Gastroesophageal sphincter (tissue), 4 donors: ENCODE data around the gene NSUN6. TPM values are rescaled to one million over a fixed set of nuclear protein-coding genes. Genes with fewer than 3 reads are reported as not detected.

Source experiments
- ATAC-seq: fragments of 150-250 bp; one replicate; pipeline ENCODE4 v1.9.1; 2016; ENCODE audit warnings: mild to moderate bottlenecking, moderate library complexity
- H3K27ac ChIP-seq, 4 donors: fragments of 200-600 bp; sonication (generic) in 3 of 4; 1 replicate in 3 of 4; 2 replicates in 1 of 4; pipeline ENCODE4 v1.5.1; 2016 to 2019
- H3K27me3 ChIP-seq: fragments of 200-600 bp; sonication (generic); one replicate; pipeline ENCODE4 v1.5.1; 2019
- H3K36me3 ChIP-seq, 2 donors: fragments of 200-600 bp; sonication (generic); one replicate each; pipeline ENCODE4 v1.5.1; 2019; ENCODE audit warnings: control low read depth in 1 of 2
- H3K4me1 ChIP-seq, 3 donors: fragments of 200-600 bp; sonication (generic); 1 replicate in 2 of 3; 2 replicates in 1 of 3; pipeline ENCODE4 v1.5.1; 2016 to 2019; ENCODE audit warnings: control low read depth in 2 of 3
- H3K4me3 ChIP-seq, 2 donors: fragments of 200-600 bp; sonication (generic); one replicate each; pipeline ENCODE4 v1.5.1; 2019; ENCODE audit warnings: mild to moderate bottlenecking in 1 of 2, moderate library complexity in 1 of 2
- H3K9me3 ChIP-seq, 3 donors: fragments of 200-600 bp; sonication (generic); one replicate each; pipeline ENCODE4 v1.5.1; 2017 to 2019; ENCODE audit warnings: control low read depth in 2 of 3
- CTCF ChIP-seq, 4 experiments: fragments of 200-600 bp in 2 of 4; fragments of 450-650 bp in 2 of 4; sonication (generic) in 1 of 4; IDR thresholded peaks; one replicate each; pipeline ENCODE4 v1.5.1; 2017 to 2019; ENCODE audit warnings: antibody characterized with exemption in 4 of 4, mild to moderate bottlenecking in 2 of 4, moderate library complexity in 2 of 4
- EP300 ChIP-seq: sonication (generic); formaldehyde crosslinking; IDR thresholded peaks from one replicate; pipeline ENCODE4 v1.6.1; 2017; ENCODE audit warnings: antibody characterized with exemption, mild to moderate bottlenecking
- POLR2A ChIP-seq, 2 donors: fragments of 450-650 bp; IDR thresholded peaks; one replicate each; pipeline ENCODE4 v1.6.1; 2017; ENCODE audit warnings: antibody characterized with exemption in 2 of 2, mild to moderate bottlenecking in 2 of 2, moderate library complexity in 1 of 2
- POLR2AphosphoS5 ChIP-seq: sonication (generic); formaldehyde crosslinking; IDR thresholded peaks from one replicate; pipeline ENCODE4 v1.6.1; 2017; ENCODE audit warnings: antibody characterized with exemption
- WGBS, 2 donors: methylation state at CpG; one replicate each; pipeline ENCODE4 v1.1.5; 2018; ENCODE audit warnings: low coverage in 1 of 2; 5-methylcytosine and 5-hydroxymethylcytosine counted together
- total RNA-seq, 4 donors: library from RNA; depleted of rRNA; stranded (reverse); fragments of >200 nt; gene quantifications; one replicate each; pipeline ENCODE4 v1.1.0, GENCODE V29; 2016

The NSUN6 gene
- total RNA-seq, 4 donors from 2014 or later, result 5.9 to 16.7 (median 7.1) TPM

- H3K27ac ChIP-seq, result peak overlapping the region in 3 of 4 donors; percentile 89 to 99 (median 98)
- peaks cover 5 to 60% (median 15%) of the 10 kb centered on the region in 3 donors for H3K4me1 ChIP-seq
These were observed 9.5 kb upstream of the NSUN6 start for GRCh38 chr10:18660816-18661431.

GRCh38 chr10:18659819-18660535 lies 8.6 kb upstream of the NSUN6 start:
- 0% methylated on average over 22 to 23 of the region's 23 CpGs for WGBS, 2 donors
- H3K4me3 ChIP-seq, result peak overlapping the region; percentile 57 to 66
- ATAC-seq, result no peak
- no peaks in the 10 kb centered on the region for H3K27me3 ChIP-seq
- no peak for TF ChIP-seq POLR2AphosphoS5
- TF ChIP-seq EP300, result no peak
- TF ChIP-seq CTCF (IDR thresholded peaks at IDR 0.05), result no peak
- TF ChIP-seq POLR2A (IDR thresholded peaks at IDR 0.05), result no peak
- H3K4me1 ChIP-seq, result peaks cover 5 to 50% (median 10%) of the 10 kb centered on the region in 3 donors
- no peaks in the 10 kb centered on the region for H3K9me3 ChIP-seq
- peak overlapping the region; percentile 81 to 99 (median 94) for H3K27ac ChIP-seq
- no peaks in the 10 kb centered on the region for H3K36me3 ChIP-seq

More at GRCh38 chr10:18660816-18661431, 9.5 kb upstream of the NSUN6 start:
- ATAC-seq, result no peak
- Histone ChIP-seq H3K9me3 (no peaks in the 10 kb centered on the region), H3K4me3 (peak overlapping the region; percentile 57 to 66), H3K36me3 (no peaks in the 10 kb centered on the region), H3K27me3 (no peaks in the 10 kb centered on the region)
- WGBS, 2 donors, result 81 to 92% methylated on average over 13 to 16 of the region's 19 CpGs
- no peak for TF ChIP-seq POLR2A (IDR thresholded peaks at IDR 0.05)
- TF ChIP-seq CTCF (IDR thresholded peaks at IDR 0.05), result no peak
- TF ChIP-seq EP300, result no peak
- TF ChIP-seq POLR2AphosphoS5, result no peak

GRCh38 chr10:18659125-18659818 lies 7.9 kb upstream of the NSUN6 start, which contains the start of gene ARL5B:
ARL5B (plus strand) TSS chr10:18659431; CDS start chr10:18659638, 207 bp downstream.
- 0% methylated on average over 10 to 13 of the region's 72 CpGs for WGBS, 2 donors
- ATAC-seq, result peak; percentile 99
- Histone ChIP-seq H3K36me3 (peaks cover 0 to 5% of the 10 kb centered on the region in 2 donors), H3K4me3 (peak within 1 kb of the TSS; percentile 57 to 66), H3K27ac (peak within 1 kb of the TSS; percentile 81 to 99 (median 94)), H3K4me1 (peaks cover 5 to 43% (median 10%) of the 10 kb centered on the region in 3 donors), H3K27me3 (no peaks in the 10 kb centered on the region), H3K9me3 (no peaks in the 10 kb centered on the region)
- TF ChIP-seq EP300 (no peak), POLR2A (IDR thresholded peaks at IDR 0.05) (peak; percentile 40 to 57), CTCF (IDR thresholded peaks at IDR 0.05) (no peak), POLR2AphosphoS5 (peak; percentile 98)

GRCh38 chr10:18658271-18659124 lies 7.1 kb upstream of the NSUN6 start:
- no peaks in the 10 kb centered on the region for H3K9me3 ChIP-seq
- peak; percentile 8 for TF ChIP-seq POLR2AphosphoS5
- TF ChIP-seq CTCF (IDR thresholded peaks at IDR 0.05), result no peak
- peaks cover 5 to 43% (median 10%) of the 10 kb centered on the region in 3 donors for H3K4me1 ChIP-seq
- 15 to 20% methylated on average over 22 of the region's 23 CpGs for WGBS, 2 donors
- peak overlapping the region; percentile 78 to 99 (median 94) for H3K27ac ChIP-seq
- peaks cover 0 to 8% of the 10 kb centered on the region in 2 donors for H3K36me3 ChIP-seq
- no peaks in the 10 kb centered on the region for H3K27me3 ChIP-seq
- H3K4me3 ChIP-seq, result peak overlapping the region; percentile 57 to 66
- ATAC-seq, result no peak
